ENCODE measurements around the gene ACTN3. TPM values are rescaled to one million over a fixed set of nuclear protein-coding genes. Genes with fewer than 3 reads are reported as not detected.

ACTN3 gene
- total and polyA plus RNA-seq, 2 experiments from 2014 or later: not detected

DNA sequence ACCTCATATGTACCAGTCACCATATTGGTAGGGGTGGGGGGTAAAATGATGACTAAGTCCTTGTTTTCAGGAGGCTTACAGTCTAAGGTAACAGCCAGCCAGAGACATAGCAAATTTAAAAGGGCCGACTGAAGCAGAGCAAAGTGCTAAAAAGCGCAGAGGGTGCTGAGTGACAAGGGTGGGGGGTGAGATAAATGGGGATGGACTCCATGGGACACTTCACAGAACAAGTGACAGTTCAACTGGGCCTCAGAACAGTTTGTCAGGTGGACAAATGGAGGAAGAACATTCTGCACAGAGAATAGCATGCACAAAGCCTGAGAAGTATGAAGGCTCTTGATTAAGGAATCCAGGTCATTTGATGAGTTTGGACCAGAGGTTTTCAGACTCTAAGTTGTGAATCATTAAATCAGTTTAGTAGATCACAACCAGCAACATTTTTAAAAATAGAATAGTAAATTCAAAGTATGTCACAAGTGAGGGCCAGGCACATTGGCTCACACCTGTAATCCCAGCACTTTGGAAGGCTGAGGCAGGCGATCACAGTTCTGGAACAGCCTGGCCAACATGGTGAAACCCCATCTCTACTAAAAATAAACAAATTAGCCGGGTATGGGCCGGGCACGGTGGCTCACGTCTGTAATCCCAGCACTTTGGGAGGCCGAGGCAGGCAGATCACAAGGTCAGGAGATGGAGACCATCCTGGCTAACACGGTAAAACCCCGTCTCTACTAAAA lies 22.2 kb upstream of the ACTN3 start:
- Histone ChIP-seq H4K20me1 (ENCODE audit: insufficient read depth) (no peaks in the 10 kb centered on the region), H3K27ac (no peak overlapping the region), H3K27me3 (replicated peaks; ENCODE audit: insufficient read depth) (no peaks in the 10 kb centered on the region), H3K4me3 (no peak overlapping the region), H3K79me2 (ENCODE audit: insufficient read depth) (no peaks in the 10 kb centered on the region), H2AFZ (no peak overlapping the region), H3K9ac (no peak overlapping the region), H3F3A (ENCODE audit: insufficient read depth) (no peaks in the 10 kb centered on the region), H3K36me3 (ENCODE audit: low read depth) (peaks cover 8% of the 10 kb centered on the region; the same call in 1 of the 2 replicates), H3K9me3 (ENCODE audit: low read depth) (no peaks in the 10 kb centered on the region), H3K9me2 (ENCODE audit: insufficient read depth) (no peaks in the 10 kb centered on the region), H3K4me2 (ENCODE audit: unreplicated experiment) (no peak overlapping the region), H3K4me1 (ENCODE audit: insufficient read depth) (no peaks in the 10 kb centered on the region)
- DNase-seq: no peak
- TF ChIP-seq EZH2phosphoT487 (IDR thresholded peaks at IDR 0.05; ENCODE audit: insufficient read depth, low read depth) (no peak), EZH2 (IDR thresholded peaks at IDR 0.05; ENCODE audit: insufficient read depth, poor library complexity, severe bottlenecking) (no peak)
- 78 to 82% methylated on average over 9 to 10 of the region's 10 CpGs for WGBS, 2 experiments (ENCODE audit: low coverage in 1 of 2, low lambda C conversion rate in 2 of 2, missing lambda C conversion rate in 2 of 2)
- in situ Hi-C loops (cut with MboI): no loop called here

DNA sequence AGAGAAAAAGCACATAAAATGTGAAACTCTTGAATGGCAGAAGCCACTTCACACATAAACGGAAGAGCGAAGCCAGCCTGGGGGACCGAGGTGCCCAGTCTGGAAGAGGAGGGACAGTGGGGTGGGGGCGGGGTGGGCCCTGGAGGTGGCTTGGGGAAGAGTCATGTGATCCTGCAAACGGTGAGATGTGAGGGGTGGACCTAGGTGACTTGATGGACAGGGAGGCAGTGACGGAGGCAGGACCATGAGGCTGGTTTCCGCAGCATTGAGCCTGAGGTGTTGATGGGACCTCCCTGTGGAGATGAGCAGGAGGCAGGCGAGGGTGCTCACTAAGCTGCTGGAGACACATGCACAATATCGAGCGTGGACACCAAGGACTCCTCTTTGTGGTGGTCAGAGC lies 17.6 kb upstream of the ACTN3 start:
- Histone ChIP-seq H3F3A (ENCODE audit: insufficient read depth) (no peaks in the 10 kb centered on the region), H3K4me1 (ENCODE audit: insufficient read depth) (no peaks in the 10 kb centered on the region), H3K79me2 (ENCODE audit: insufficient read depth) (no peaks in the 10 kb centered on the region), H3K36me3 (ENCODE audit: low read depth) (no peaks in the 10 kb centered on the region), H3K9me3 (ENCODE audit: low read depth) (no peaks in the 10 kb centered on the region), H3K4me2 (ENCODE audit: unreplicated experiment) (no peak overlapping the region), H2AFZ (no peak overlapping the region), H3K9me2 (ENCODE audit: insufficient read depth) (no peaks in the 10 kb centered on the region), H3K9ac (no peak overlapping the region), H3K27ac (no peak overlapping the region), H3K4me3 (no peak overlapping the region), H4K20me1 (ENCODE audit: insufficient read depth) (no peaks in the 10 kb centered on the region), H3K27me3 (replicated peaks; ENCODE audit: insufficient read depth) (no peaks in the 10 kb centered on the region)
- no peak for TF ChIP-seq EZH2phosphoT487 (IDR thresholded peaks at IDR 0.05; ENCODE audit: insufficient read depth, low read depth)
- TF ChIP-seq EZH2 (IDR thresholded peaks at IDR 0.05; ENCODE audit: insufficient read depth, poor library complexity, severe bottlenecking): no peak
- DNase-seq: no peak
- 78 to 87% methylated on average over 8 to 10 of the region's 10 CpGs for WGBS, 2 experiments (ENCODE audit: low coverage in 1 of 2, low lambda C conversion rate in 2 of 2, missing lambda C conversion rate in 2 of 2)
- in situ Hi-C loops (cut with MboI): no loop called here

DNA sequence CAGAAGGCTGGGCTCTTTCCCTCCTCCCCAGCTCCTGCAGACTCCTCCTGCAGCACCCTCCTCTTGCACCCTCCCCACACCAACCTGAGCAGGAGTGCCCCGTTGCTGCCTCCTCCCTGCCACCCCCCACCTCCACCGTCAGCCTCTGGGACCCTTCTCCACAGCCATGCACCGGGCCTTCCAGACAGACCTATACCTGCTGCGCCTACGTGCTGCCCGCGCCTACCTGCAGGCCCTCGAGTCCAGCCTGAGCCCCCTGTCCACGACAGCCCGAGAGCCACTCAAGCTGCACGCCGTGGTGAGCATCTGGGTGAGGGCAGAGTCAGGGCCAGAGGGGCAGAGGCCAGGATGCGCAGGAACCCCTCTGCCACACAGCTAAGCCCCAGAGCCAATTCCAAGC lies 17.0 kb upstream of the ACTN3 start:
- no peaks in the 10 kb centered on the region for H3K36me3 ChIP-seq (ENCODE audit: low read depth)
- 84 to 86% methylated on average over 13 of the region's 13 CpGs for WGBS, 2 experiments (ENCODE audit: low coverage in 1 of 2, low lambda C conversion rate in 2 of 2, missing lambda C conversion rate in 2 of 2)
- in situ Hi-C loops (cut with MboI): no loop called here

DNA sequence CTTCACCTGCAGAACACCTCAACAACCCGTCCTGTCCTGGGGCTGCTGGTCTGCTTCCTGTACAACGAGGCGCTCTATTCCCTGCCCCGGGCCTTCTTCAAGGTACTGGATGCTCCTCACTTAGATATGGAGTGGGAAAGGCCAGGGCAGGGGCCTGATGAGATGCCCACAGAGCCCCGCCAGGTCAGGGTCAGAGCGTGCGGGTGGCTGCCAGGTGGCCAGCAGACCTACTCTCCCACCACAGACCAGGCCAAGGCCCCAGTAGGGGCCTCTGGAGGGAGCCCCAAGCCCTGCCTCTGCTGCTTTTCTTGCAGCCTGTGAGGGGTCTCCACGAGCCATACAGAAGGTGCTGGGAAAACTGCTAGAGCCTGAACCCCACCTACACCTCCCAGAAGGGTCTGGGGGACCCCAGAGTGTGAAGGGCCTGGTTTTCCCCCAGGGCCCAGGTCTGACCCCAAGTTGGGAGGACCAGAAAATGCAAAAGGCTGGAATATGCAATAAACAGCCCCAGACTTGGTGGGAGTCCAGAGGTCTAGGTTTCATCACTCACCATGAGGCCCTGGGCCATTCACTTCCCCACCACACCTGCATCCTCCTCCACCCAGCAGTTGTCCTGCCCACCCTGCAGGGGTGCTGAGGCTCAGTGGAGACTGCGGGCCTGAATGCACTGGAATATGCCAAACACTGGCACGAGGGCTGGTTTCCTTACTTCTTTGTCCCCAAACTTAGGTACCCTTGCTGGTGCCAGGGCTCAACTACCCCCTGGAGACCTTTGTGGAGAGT lies 15.6 kb upstream of the ACTN3 start:
- DNase-seq: no peak
- no peaks in the 10 kb centered on the region for H3K79me2 ChIP-seq (ENCODE audit: insufficient read depth)
- no peaks in the 10 kb centered on the region for H3K9me3 ChIP-seq (ENCODE audit: low read depth)
- WGBS, 2 experiments (ENCODE audit: low coverage in 1 of 2, low lambda C conversion rate in 2 of 2, missing lambda C conversion rate in 2 of 2): 84 to 85% methylated on average over 10 of the region's 10 CpGs
- H3K27me3 ChIP-seq (replicated peaks; ENCODE audit: insufficient read depth): no peaks in the 10 kb centered on the region
- no peaks in the 10 kb centered on the region for H3K9me2 ChIP-seq (ENCODE audit: insufficient read depth)
- no peak overlapping the region for H3K27ac ChIP-seq
- H3F3A ChIP-seq (ENCODE audit: insufficient read depth): no peaks in the 10 kb centered on the region
- H2AFZ ChIP-seq: no peak overlapping the region
- in situ Hi-C loops (cut with MboI): no loop called here
- H3K36me3 ChIP-seq (ENCODE audit: low read depth): no peaks in the 10 kb centered on the region
- H3K4me3 ChIP-seq: no peak overlapping the region
- H3K4me1 ChIP-seq (ENCODE audit: insufficient read depth): no peaks in the 10 kb centered on the region
- TF ChIP-seq EZH2phosphoT487 (IDR thresholded peaks at IDR 0.05; ENCODE audit: insufficient read depth, low read depth): no peak
- no peak for TF ChIP-seq EZH2 (IDR thresholded peaks at IDR 0.05; ENCODE audit: insufficient read depth, poor library complexity, severe bottlenecking)
- H3K9ac ChIP-seq: no peak overlapping the region
- no peak overlapping the region for H3K4me2 ChIP-seq (ENCODE audit: unreplicated experiment)
- no peaks in the 10 kb centered on the region for H4K20me1 ChIP-seq (ENCODE audit: insufficient read depth)

More for the DNA sequence above, 17.0 kb upstream of the ACTN3 start:
- Histone ChIP-seq H3K4me2 (ENCODE audit: unreplicated experiment) (no peak overlapping the region), H3F3A (ENCODE audit: insufficient read depth) (no peaks in the 10 kb centered on the region), H3K79me2 (ENCODE audit: insufficient read depth) (no peaks in the 10 kb centered on the region), H3K27ac (no peak overlapping the region), H2AFZ (no peak overlapping the region), H4K20me1 (ENCODE audit: insufficient read depth) (no peaks in the 10 kb centered on the region), H3K4me1 (ENCODE audit: insufficient read depth) (no peaks in the 10 kb centered on the region), H3K27me3 (replicated peaks; ENCODE audit: insufficient read depth) (no peaks in the 10 kb centered on the region), H3K9me2 (ENCODE audit: insufficient read depth) (no peaks in the 10 kb centered on the region), H3K9ac (no peak overlapping the region), H3K4me3 (no peak overlapping the region), H3K9me3 (ENCODE audit: low read depth) (no peaks in the 10 kb centered on the region)
- no peak for DNase-seq
- no peak for TF ChIP-seq EZH2 (IDR thresholded peaks at IDR 0.05; ENCODE audit: insufficient read depth, poor library complexity, severe bottlenecking)
- TF ChIP-seq EZH2phosphoT487 (IDR thresholded peaks at IDR 0.05; ENCODE audit: insufficient read depth, low read depth): no peak

Data from GM23248 (cell line).